ENCODE data around the gene GCK. TPM values are rescaled to one million over a fixed set of nuclear protein-coding genes. Genes with fewer than 3 reads are reported as not detected.

GCK gene
- total RNA-seq, 1 experiment from 2014 or later: not detected

DNA sequence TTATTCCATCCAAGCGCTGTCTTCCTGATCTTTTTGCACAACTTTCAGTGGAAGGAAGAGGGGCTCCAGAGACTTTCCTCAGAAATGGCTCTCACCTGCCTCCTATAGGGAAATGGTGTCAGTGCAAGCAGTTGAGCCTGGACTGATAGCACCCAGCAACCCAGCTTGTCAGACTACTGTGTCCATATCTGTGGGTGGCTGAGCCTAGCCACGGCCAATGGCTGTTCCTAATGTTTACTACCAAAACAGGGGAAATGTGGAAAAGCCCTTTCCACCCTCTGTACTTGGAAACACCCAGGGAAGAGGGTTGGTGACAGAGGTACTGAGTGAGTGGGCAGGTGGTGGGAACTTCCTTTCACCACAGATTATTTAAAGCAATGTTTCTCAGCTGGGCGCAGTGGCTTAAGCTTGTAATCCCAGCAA is 7.2 kb upstream of the GCK start:
- ChIA-PET CTCF (interaction anchor here (0.7 to 1.2 kb wide), 2 partner anchors 65 to 124 kb away, joined by 4 read pairs; no protein-coding TSS in a partner anchor), POLR2A (ENCODE audit: unreplicated experiment) (no interaction called here)
- H3K4me3 ChIP-seq (ENCODE audit: low read length): no peak overlapping the region
- intact Hi-C loops (cut with micrococcal nuclease): loop anchor here (1.0 to 2.0 kb wide), 3 partner anchors 65 to 176 kb away; no protein-coding TSS in a partner anchor
- peaks cover 2% of the 10 kb centered on the region; the same call in 1 of the 2 replicates for H4K20me1 ChIP-seq (ENCODE audit: low read length)
- no peaks in the 10 kb centered on the region for H3K9me3 ChIP-seq (ENCODE audit: low read length)
- no peaks in the 10 kb centered on the region for H3K27me3 ChIP-seq (ENCODE audit: low read length)
- H2AFZ ChIP-seq (ENCODE audit: low read length): no peak overlapping the region
- H3K4me2 ChIP-seq (ENCODE audit: low read length): no peak overlapping the region
- no peak overlapping the region for H3K9ac ChIP-seq (ENCODE audit: low read length)
- peak; percentile 66 for DNase-seq
- H3F3A ChIP-seq (ENCODE audit: low read length, unreplicated experiment): no peaks in the 10 kb centered on the region
- no peak overlapping the region for H3K27ac ChIP-seq (ENCODE audit: low read length)
- H3K4me1 ChIP-seq (ENCODE audit: insufficient read depth, low read length): peaks cover 8% of the 10 kb centered on the region
- BruUV-seq (replicated peaks): no TSS peak
- no peaks in the 10 kb centered on the region for H3K36me3 ChIP-seq (ENCODE audit: low read depth, low read length)
- peaks cover 7% of the 10 kb centered on the region for H3K79me2 ChIP-seq (ENCODE audit: low read length)
- ATAC-seq: peak; percentile 41
- TF ChIP-seq EZH2phosphoT487 (IDR thresholded peaks at IDR 0.05; ENCODE audit: borderline replicate concordance, low read length) (no peak), EZH2 (IDR thresholded peaks at IDR 0.05; ENCODE audit: low read length, unreplicated experiment) (no peak)
- TF ChIP-seq, protein P1, sequence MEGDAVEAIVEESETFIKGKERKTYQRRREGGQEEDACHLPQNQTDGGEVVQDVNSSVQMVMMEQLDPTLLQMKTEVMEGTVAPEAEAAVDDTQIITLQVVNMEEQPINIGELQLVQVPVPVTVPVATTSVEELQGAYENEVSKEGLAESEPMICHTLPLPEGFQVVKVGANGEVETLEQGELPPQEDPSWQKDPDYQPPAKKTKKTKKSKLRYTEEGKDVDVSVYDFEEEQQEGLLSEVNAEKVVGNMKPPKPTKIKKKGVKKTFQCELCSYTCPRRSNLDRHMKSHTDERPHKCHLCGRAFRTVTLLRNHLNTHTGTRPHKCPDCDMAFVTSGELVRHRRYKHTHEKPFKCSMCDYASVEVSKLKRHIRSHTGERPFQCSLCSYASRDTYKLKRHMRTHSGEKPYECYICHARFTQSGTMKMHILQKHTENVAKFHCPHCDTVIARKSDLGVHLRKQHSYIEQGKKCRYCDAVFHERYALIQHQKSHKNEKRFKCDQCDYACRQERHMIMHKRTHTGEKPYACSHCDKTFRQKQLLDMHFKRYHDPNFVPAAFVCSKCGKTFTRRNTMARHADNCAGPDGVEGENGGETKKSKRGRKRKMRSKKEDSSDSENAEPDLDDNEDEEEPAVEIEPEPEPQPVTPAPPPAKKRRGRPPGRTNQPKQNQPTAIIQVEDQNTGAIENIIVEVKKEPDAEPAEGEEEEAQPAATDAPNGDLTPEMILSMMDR (conservative IDR thresholded peaks at IDR 0.05; ENCODE audit: low read depth, low read length): peak; percentile 81
- H3K9me2 ChIP-seq (replicated peaks; ENCODE audit: low read length): no peaks in the 10 kb centered on the region

DNA sequence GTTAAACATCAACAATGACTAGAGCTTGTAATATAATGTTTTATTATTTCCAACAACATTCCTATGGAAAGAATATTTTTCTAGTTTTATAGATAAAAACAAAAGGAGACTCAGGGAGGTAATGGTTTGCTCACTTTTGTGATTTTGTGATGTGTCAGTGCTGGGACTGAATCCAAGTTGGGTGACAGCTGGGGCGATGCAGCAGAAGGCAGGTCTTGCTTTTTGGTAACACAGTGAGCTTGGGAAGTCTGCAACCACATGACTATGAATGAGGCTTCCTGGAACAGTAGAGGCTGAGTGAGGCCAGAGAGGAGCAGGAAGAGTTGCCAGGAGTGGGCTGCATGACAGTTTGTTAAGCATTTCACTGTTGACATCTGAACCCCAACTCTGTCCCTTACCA is 6.7 kb upstream of the GCK start:
- POLR2A ChIA-PET (ENCODE audit: unreplicated experiment): no interaction called here
- intact Hi-C loops (cut with micrococcal nuclease): loop anchor here (1.0 to 2.0 kb wide), 3 partner anchors 65 to 175 kb away; no protein-coding TSS in a partner anchor
- Histone ChIP-seq H2AFZ (ENCODE audit: low read length) (no peak overlapping the region), H3K27me3 (ENCODE audit: low read length) (no peaks in the 10 kb centered on the region), H3K9me2 (replicated peaks; ENCODE audit: low read length) (no peaks in the 10 kb centered on the region), H3K27ac (ENCODE audit: low read length) (no peak overlapping the region), H3K9me3 (ENCODE audit: low read length) (no peaks in the 10 kb centered on the region), H3K4me3 (ENCODE audit: low read length) (no peak overlapping the region), H3K79me2 (ENCODE audit: low read length) (peaks cover 2% of the 10 kb centered on the region), H3F3A (ENCODE audit: low read length, unreplicated experiment) (no peaks in the 10 kb centered on the region), H3K9ac (ENCODE audit: low read length) (no peak overlapping the region), H4K20me1 (ENCODE audit: low read length) (no peaks in the 10 kb centered on the region), H3K4me1 (ENCODE audit: insufficient read depth, low read length) (peaks cover 8% of the 10 kb centered on the region), H3K4me2 (ENCODE audit: low read length) (no peak overlapping the region), H3K36me3 (ENCODE audit: low read depth, low read length) (no peaks in the 10 kb centered on the region)
- ATAC-seq: peak; percentile 21
- no TSS peak for BruUV-seq (replicated peaks)
- CTCF ChIA-PET: interaction anchor here (0.7 to 0.8 kb wide), 3 partner anchors 63 to 123 kb away, joined by 3 to 4 read pairs (median 4); no protein-coding TSS in a partner anchor
- peak; percentile 40 for DNase-seq
- TF ChIP-seq EZH2phosphoT487 (IDR thresholded peaks at IDR 0.05; ENCODE audit: borderline replicate concordance, low read length) (no peak), EZH2 (IDR thresholded peaks at IDR 0.05; ENCODE audit: low read length, unreplicated experiment) (no peak)
- TF ChIP-seq, protein P1 (conservative IDR thresholded peaks at IDR 0.05; ENCODE audit: low read depth, low read length): no peak

DNA sequence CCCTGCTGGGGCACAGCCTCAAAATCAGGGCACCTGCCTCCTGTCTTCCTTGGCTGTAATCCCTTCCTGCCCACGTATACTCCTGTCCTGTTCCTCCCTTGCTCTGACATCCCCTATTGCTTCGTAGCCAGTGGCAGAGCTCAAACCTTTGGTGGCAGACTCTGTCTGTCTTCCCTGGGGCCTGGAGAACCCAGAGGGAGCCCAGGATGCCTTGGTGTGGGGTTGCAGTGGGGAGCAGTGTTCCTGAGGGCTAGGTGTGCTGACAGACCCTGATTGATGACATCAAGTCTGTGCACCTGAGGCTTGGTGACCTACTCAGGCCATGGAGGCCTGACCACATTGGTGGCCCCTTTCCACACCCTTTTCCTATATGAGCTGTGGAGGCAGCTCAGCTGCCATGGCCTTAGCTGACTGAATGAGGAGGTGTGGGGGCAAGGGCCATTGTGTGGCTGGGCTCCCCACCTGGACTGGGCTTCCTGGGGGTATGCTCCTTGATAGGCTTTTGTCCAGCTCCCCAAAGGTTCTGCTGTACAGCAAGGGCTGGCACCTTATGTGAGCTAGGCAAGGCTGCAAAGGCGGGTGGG is 5.4 kb upstream of the GCK start:
- BruUV-seq (replicated peaks): no TSS peak
- H3K4me3 ChIP-seq (ENCODE audit: low read length): no peak overlapping the region
- no peaks in the 10 kb centered on the region for H3K79me2 ChIP-seq (ENCODE audit: low read length)
- H3F3A ChIP-seq (ENCODE audit: low read length, unreplicated experiment): no peaks in the 10 kb centered on the region
- ATAC-seq (no peak), DNase-seq (no peak)
- no peak overlapping the region for H3K4me2 ChIP-seq (ENCODE audit: low read length)
- no peaks in the 10 kb centered on the region for H3K36me3 ChIP-seq (ENCODE audit: low read depth, low read length)
- no peak overlapping the region for H3K9ac ChIP-seq (ENCODE audit: low read length)
- H2AFZ ChIP-seq (ENCODE audit: low read length): no peak overlapping the region
- H3K9me2 ChIP-seq (replicated peaks; ENCODE audit: low read length): no peaks in the 10 kb centered on the region
- no peaks in the 10 kb centered on the region for H3K27me3 ChIP-seq (ENCODE audit: low read length)
- no peak overlapping the region for H3K27ac ChIP-seq (ENCODE audit: low read length)
- no peaks in the 10 kb centered on the region for H4K20me1 ChIP-seq (ENCODE audit: low read length)
- CTCF ChIA-PET: no interaction called here
- intact Hi-C loops (cut with micrococcal nuclease): no loop called here
- POLR2A ChIA-PET (ENCODE audit: unreplicated experiment): no interaction called here
- H3K4me1 ChIP-seq (ENCODE audit: insufficient read depth, low read length): peaks cover 8% of the 10 kb centered on the region
- H3K9me3 ChIP-seq (ENCODE audit: low read length): no peaks in the 10 kb centered on the region
- TF ChIP-seq, protein P1 (conservative IDR thresholded peaks at IDR 0.05; ENCODE audit: low read depth, low read length): no peak
- TF ChIP-seq EZH2phosphoT487 (IDR thresholded peaks at IDR 0.05; ENCODE audit: borderline replicate concordance, low read length) (no peak), EZH2 (IDR thresholded peaks at IDR 0.05; ENCODE audit: low read length, unreplicated experiment) (no peak)
